LoVo (cell line): ENCODE measurements around the gene KCNK3.
A peak's percentile ranks its signal among the peaks of the same experiment; 100 is the strongest.
"Not testable (repeated sequence)": the region's sequence is repeated elsewhere in the genome, so short reads cannot be mapped to it uniquely, and the experiment has no call there.

Source experiments
- DNase-seq: peaks from one replicate; pipeline ENCODE4 v3.0.0-alpha.2; 2016; ENCODE audit warnings: low spot score

KCNK3 gene

GRCh38 chr2:26756337-26756736 lies 63.8 kb downstream of the KCNK3 start:
- no peak for DNase-seq

- DNase-seq: peak; percentile 85
Observed at GRCh38 chr2:26757873-26758789, 65.6 kb downstream of the KCNK3 start.

- no peak for DNase-seq
Observed at GRCh38 chr2:26758790-26759321, 66.3 kb downstream of the KCNK3 start.

- no peak for DNase-seq
Observed at GRCh38 chr2:26759845-26760244, 67.3 kb downstream of the KCNK3 start.

- DNase-seq: not testable (repeated sequence)
Observed at GRCh38 chr2:26760991-26761390, 68.5 kb downstream of the KCNK3 start.

- DNase-seq: no peak
Observed at GRCh38 chr2:26763019-26763418, 70.5 kb downstream of the KCNK3 start.

GRCh38 chr2:26764078-26764887 lies 71.8 kb downstream of the KCNK3 start, which contains the start of gene SLC35F6:
SLC35F6 (plus strand) TSS chr2:26764284; CDS start chr2:26764350, 66 bp downstream.
- DNase-seq: peak; percentile 85

- DNase-seq: no peak
Observed at GRCh38 chr2:26764906-26765305, 72.4 kb downstream of the KCNK3 start.

GRCh38 chr2:26765475-26766200 lies 73.1 kb downstream of the KCNK3 start:
- DNase-seq: no peak

GRCh38 chr2:26767129-26767528 lies 74.6 kb downstream of the KCNK3 start:
- no peak for DNase-seq

- no peak for DNase-seq
Observed at GRCh38 chr2:26767894-26768487, 75.5 kb downstream of the KCNK3 start.

- peak; percentile 33 for DNase-seq
Observed at GRCh38 chr2:26768759-26769088, 76.2 kb downstream of the KCNK3 start.

GRCh38 chr2:26769089-26769761 lies 76.7 kb downstream of the KCNK3 start:
- DNase-seq: peak; percentile 12

GRCh38 chr2:26770986-26771586 lies 78.6 kb downstream of the KCNK3 start:
- peak; percentile 42 for DNase-seq

- DNase-seq: peak; percentile 52
Observed at GRCh38 chr2:26772064-26773001, 79.8 kb downstream of the KCNK3 start.

GRCh38 chr2:26776195-26776800 lies 83.8 kb downstream of the KCNK3 start:
- no peak for DNase-seq

- DNase-seq: no peak
Observed at GRCh38 chr2:26778098-26778497, 85.6 kb downstream of the KCNK3 start.

- no peak for DNase-seq
Observed at GRCh38 chr2:26778507-26778906, 86.0 kb downstream of the KCNK3 start.

- DNase-seq: no peak
Observed at GRCh38 chr2:26780203-26780760, 87.8 kb downstream of the KCNK3 start.
